Measurements from ENCODE around the gene EPHA4. TPM values are rescaled to one million over a fixed set of nuclear protein-coding genes. Genes with fewer than 3 reads are reported as not detected.

Gene EPHA4
- total RNA-seq, 1 experiment from 2014 or later, result 3.3 TPM

- Histone ChIP-seq H3K79me2 (ENCODE audit: low read length) (no peaks in the 10 kb centered on the region), H3K27me3 (ENCODE audit: low read length) (no peaks in the 10 kb centered on the region), H3K9me2 (replicated peaks; ENCODE audit: low read length) (no peaks in the 10 kb centered on the region), H3K4me3 (ENCODE audit: low read length) (no peak overlapping the region), H3K36me3 (ENCODE audit: low read depth, low read length) (no peaks in the 10 kb centered on the region), H2AFZ (ENCODE audit: low read length) (no peak overlapping the region), H4K20me1 (ENCODE audit: low read length) (no peaks in the 10 kb centered on the region), H3K9ac (ENCODE audit: low read length) (no peak overlapping the region), H3F3A (ENCODE audit: low read length, unreplicated experiment) (no peaks in the 10 kb centered on the region), H3K4me2 (ENCODE audit: low read length) (no peak overlapping the region), H3K4me1 (ENCODE audit: insufficient read depth, low read length) (peaks cover 4% of the 10 kb centered on the region; the same call in 1 of the 2 replicates), H3K27ac (ENCODE audit: low read length) (no peak overlapping the region), H3K9me3 (ENCODE audit: low read length) (no peaks in the 10 kb centered on the region)
- no TSS peak for BruUV-seq (replicated peaks)
- intact Hi-C loops (cut with micrococcal nuclease), result no loop called here
- ATAC-seq (no peak), DNase-seq (no peak)
- CTCF ChIA-PET, result no interaction called here
- no peak for TF ChIP-seq CTCF (conservative IDR thresholded peaks at IDR 0.05; ENCODE audit: low read depth, low read length)
- no peak for TF ChIP-seq EZH2 (IDR thresholded peaks at IDR 0.05; ENCODE audit: low read length, unreplicated experiment)
- no peak for TF ChIP-seq EZH2phosphoT487 (IDR thresholded peaks at IDR 0.05; ENCODE audit: borderline replicate concordance, low read length)
- POLR2A ChIA-PET (ENCODE audit: unreplicated experiment), result no interaction called here
Measured at GRCh38 chr2:221480163-221480562, 91.9 kb downstream of the EPHA4 start.

DNA sequence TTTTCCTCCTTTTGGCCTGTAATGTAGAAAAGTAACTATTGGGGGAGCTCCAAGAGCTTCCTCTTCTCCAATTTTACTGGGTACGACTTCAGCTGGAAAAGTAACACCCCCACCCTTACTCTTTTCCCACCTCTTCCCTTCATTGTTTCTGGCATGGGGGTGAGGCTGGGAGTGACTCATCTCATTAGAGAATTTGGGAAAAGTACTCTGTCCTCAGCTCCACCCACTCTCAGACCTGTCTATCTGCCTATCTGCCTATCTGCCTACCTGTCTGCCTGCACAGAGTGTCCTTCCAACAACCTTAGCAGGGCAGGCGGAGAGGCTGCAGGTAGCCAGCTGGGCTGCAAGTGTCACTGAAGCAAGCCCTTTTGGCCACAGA lies 93.6 kb downstream of the EPHA4 start:
- POLR2A ChIA-PET (ENCODE audit: unreplicated experiment), result no interaction called here
- CTCF ChIA-PET, result no interaction called here
- no TSS peak for BruUV-seq (replicated peaks)
- TF ChIP-seq EZH2 (IDR thresholded peaks at IDR 0.05; ENCODE audit: low read length, unreplicated experiment) (no peak), CTCF (conservative IDR thresholded peaks at IDR 0.05; ENCODE audit: low read depth, low read length) (0 out of 2 replicates have a peak, but pooled peaks have one; percentile 29)
- no peaks in the 10 kb centered on the region for H3K36me3 ChIP-seq (ENCODE audit: low read depth, low read length)
- H3K9ac ChIP-seq (ENCODE audit: low read length), result no peak overlapping the region
- H3K27me3 ChIP-seq (ENCODE audit: low read length), result no peaks in the 10 kb centered on the region
- H2AFZ ChIP-seq (ENCODE audit: low read length), result no peak overlapping the region
- H3K4me1 ChIP-seq (ENCODE audit: insufficient read depth, low read length), result peaks cover 4% of the 10 kb centered on the region; the same call in 1 of the 2 replicates
- DNase-seq (no peak), ATAC-seq (no peak)
- no peaks in the 10 kb centered on the region for H4K20me1 ChIP-seq (ENCODE audit: low read length)
- H3K9me3 ChIP-seq (ENCODE audit: low read length), result no peaks in the 10 kb centered on the region
- intact Hi-C loops (cut with micrococcal nuclease), result no loop called here
- no peak overlapping the region for H3K4me3 ChIP-seq (ENCODE audit: low read length)
- H3K9me2 ChIP-seq (replicated peaks; ENCODE audit: low read length), result no peaks in the 10 kb centered on the region
- no peaks in the 10 kb centered on the region for H3F3A ChIP-seq (ENCODE audit: low read length, unreplicated experiment)
- no peak overlapping the region for H3K27ac ChIP-seq (ENCODE audit: low read length)
- no peaks in the 10 kb centered on the region for H3K79me2 ChIP-seq (ENCODE audit: low read length)
- no peak overlapping the region for H3K4me2 ChIP-seq (ENCODE audit: low read length)

- Histone ChIP-seq H3K27me3 (ENCODE audit: low read length) (no peaks in the 10 kb centered on the region), H3K27ac (ENCODE audit: low read length) (no peak overlapping the region), H3K36me3 (ENCODE audit: low read depth, low read length) (no peaks in the 10 kb centered on the region), H3K9me3 (ENCODE audit: low read length) (no peaks in the 10 kb centered on the region), H2AFZ (ENCODE audit: low read length) (no peak overlapping the region), H3K4me1 (ENCODE audit: insufficient read depth, low read length) (peaks cover 4% of the 10 kb centered on the region; the same call in 1 of the 2 replicates), H3K4me3 (ENCODE audit: low read length) (no peak overlapping the region), H3K9ac (ENCODE audit: low read length) (no peak overlapping the region), H3K9me2 (replicated peaks; ENCODE audit: low read length) (no peaks in the 10 kb centered on the region), H3K79me2 (ENCODE audit: low read length) (no peaks in the 10 kb centered on the region), H4K20me1 (ENCODE audit: low read length) (no peaks in the 10 kb centered on the region), H3K4me2 (ENCODE audit: low read length) (no peak overlapping the region), H3F3A (ENCODE audit: low read length, unreplicated experiment) (no peaks in the 10 kb centered on the region)
- DNase-seq (no peak), ATAC-seq (no peak)
- TF ChIP-seq CTCF (conservative IDR thresholded peaks at IDR 0.05; ENCODE audit: low read depth, low read length), result no peak
- no peak for TF ChIP-seq EZH2 (IDR thresholded peaks at IDR 0.05; ENCODE audit: low read length, unreplicated experiment)
- no peak for TF ChIP-seq EZH2phosphoT487 (IDR thresholded peaks at IDR 0.05; ENCODE audit: borderline replicate concordance, low read length)
- POLR2A ChIA-PET (ENCODE audit: unreplicated experiment), result no interaction called here
- CTCF ChIA-PET, result no interaction called here
- intact Hi-C loops (cut with micrococcal nuclease), result no loop called here
- BruUV-seq (replicated peaks), result no TSS peak
Measured at GRCh38 chr2:221477714-221478484, 94.2 kb downstream of the EPHA4 start.
